ENCODE results near the gene CACNA1C. TPM values are rescaled to one million over a fixed set of nuclear protein-coding genes. Genes with fewer than 3 reads are reported as not detected.

The CACNA1C gene
- polyA plus RNA-seq, 1 of the 3 experiments (the other 2 are of a cell fraction): 1.5 TPM

DNA sequence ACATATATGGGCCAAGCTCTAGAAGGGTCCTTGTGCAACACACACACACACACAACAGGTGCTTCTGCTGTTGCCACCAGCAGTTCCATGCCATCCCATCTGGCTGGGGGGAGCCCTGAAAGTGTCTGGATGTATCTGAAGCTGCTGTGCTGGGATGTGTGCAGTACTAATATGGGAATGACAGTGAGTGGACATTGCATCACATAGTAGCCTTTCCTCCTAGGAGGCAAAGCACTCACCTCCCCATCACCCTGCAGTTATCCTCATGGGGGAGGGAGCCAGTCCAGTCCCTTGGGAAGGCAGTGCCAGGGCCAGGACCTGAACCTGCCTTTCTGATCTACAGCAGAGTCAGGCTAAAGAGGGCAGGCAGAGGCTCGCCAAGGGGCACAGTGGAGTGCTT is 208.9 kb downstream of the CACNA1C start:
- no peaks in the 10 kb centered on the region for H4K20me1 ChIP-seq (ENCODE audit: insufficient read depth)
- TF ChIP-seq ZBTB33 (IDR thresholded peaks at IDR 0.05; ENCODE audit: borderline replicate concordance, low read depth) (no peak), SIN3A (IDR thresholded peaks at IDR 0.05; ENCODE audit: borderline replicate concordance, low read depth, low read length) (no peak), MAX (IDR thresholded peaks at IDR 0.05; ENCODE audit: low read depth) (no peak), POLR2AphosphoS5 (IDR thresholded peaks at IDR 0.05; ENCODE audit: low read depth, low read length) (no peak), MEF2A (IDR thresholded peaks at IDR 0.05; ENCODE audit: borderline replicate concordance, low read depth) (no peak), SMC3 (IDR thresholded peaks at IDR 0.05; ENCODE audit: low read depth, low read length) (no peak), FOXJ3 (CRISPR knock-in tag; IDR thresholded peaks at IDR 0.05) (no peak), GATA2 (CRISPR knock-in tag; IDR thresholded peaks at IDR 0.05) (no peak), FOSL2 (IDR thresholded peaks at IDR 0.05; ENCODE audit: borderline replicate concordance, low read depth) (no peak), FOXM1 (IDR thresholded peaks at IDR 0.05; ENCODE audit: low read depth) (no peak), GABPA (IDR thresholded peaks at IDR 0.05; ENCODE audit: low read depth) (no peak), RAD21 (IDR thresholded peaks at IDR 0.05; ENCODE audit: low read length) (no peak), NFIC (IDR thresholded peaks at IDR 0.05; ENCODE audit: borderline replicate concordance) (no peak), YY1 (IDR thresholded peaks at IDR 0.05; ENCODE audit: low read depth) (no peak), TAF1 (IDR thresholded peaks at IDR 0.05; ENCODE audit: borderline replicate concordance, low read depth, low read length) (no peak), ELF1 (IDR thresholded peaks at IDR 0.05) (no peak)
- TF ChIP-seq, protein P1, sequence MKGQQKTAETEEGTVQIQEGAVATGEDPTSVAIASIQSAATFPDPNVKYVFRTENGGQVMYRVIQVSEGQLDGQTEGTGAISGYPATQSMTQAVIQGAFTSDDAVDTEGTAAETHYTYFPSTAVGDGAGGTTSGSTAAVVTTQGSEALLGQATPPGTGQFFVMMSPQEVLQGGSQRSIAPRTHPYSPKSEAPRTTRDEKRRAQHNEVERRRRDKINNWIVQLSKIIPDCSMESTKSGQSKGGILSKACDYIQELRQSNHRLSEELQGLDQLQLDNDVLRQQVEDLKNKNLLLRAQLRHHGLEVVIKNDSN (IDR thresholded peaks at IDR 0.05; ENCODE audit: borderline replicate concordance, low read depth): no peak
- TF ChIP-seq, protein P2, sequence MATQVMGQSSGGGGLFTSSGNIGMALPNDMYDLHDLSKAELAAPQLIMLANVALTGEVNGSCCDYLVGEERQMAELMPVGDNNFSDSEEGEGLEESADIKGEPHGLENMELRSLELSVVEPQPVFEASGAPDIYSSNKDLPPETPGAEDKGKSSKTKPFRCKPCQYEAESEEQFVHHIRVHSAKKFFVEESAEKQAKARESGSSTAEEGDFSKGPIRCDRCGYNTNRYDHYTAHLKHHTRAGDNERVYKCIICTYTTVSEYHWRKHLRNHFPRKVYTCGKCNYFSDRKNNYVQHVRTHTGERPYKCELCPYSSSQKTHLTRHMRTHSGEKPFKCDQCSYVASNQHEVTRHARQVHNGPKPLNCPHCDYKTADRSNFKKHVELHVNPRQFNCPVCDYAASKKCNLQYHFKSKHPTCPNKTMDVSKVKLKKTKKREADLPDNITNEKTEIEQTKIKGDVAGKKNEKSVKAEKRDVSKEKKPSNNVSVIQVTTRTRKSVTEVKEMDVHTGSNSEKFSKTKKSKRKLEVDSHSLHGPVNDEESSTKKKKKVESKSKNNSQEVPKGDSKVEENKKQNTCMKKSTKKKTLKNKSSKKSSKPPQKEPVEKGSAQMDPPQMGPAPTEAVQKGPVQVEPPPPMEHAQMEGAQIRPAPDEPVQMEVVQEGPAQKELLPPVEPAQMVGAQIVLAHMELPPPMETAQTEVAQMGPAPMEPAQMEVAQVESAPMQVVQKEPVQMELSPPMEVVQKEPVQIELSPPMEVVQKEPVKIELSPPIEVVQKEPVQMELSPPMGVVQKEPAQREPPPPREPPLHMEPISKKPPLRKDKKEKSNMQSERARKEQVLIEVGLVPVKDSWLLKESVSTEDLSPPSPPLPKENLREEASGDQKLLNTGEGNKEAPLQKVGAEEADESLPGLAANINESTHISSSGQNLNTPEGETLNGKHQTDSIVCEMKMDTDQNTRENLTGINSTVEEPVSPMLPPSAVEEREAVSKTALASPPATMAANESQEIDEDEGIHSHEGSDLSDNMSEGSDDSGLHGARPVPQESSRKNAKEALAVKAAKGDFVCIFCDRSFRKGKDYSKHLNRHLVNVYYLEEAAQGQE (IDR thresholded peaks at IDR 0.05; ENCODE audit: low read depth, low read length): no peak
- no peak for DNase-seq
- no peak overlapping the region for H2AFZ ChIP-seq (ENCODE audit: low read depth)
- H3K79me2 ChIP-seq (ENCODE audit: insufficient read depth): peaks cover 7% of the 10 kb centered on the region; the same call in 1 of the 2 replicates
- no peaks in the 10 kb centered on the region for H3K9me3 ChIP-seq
- peaks cover 34 to 42% of the 10 kb centered on the region in 2 experiments; a peak in 3 of 4 replicates for H3K4me1 ChIP-seq (ENCODE audit: control insufficient read depth in 1 of 2, insufficient read depth in 2 of 2, low read depth in 1 of 2, low read length in 1 of 2)
- WGBS (ENCODE audit: low lambda C conversion rate): no CpG with 5 or more reads among the region's 1 CpG
- ChIA-PET CTCF (interaction anchor here (1.0 to 1.1 kb wide), 2 partner anchors 23 to 655 kb away, joined by 3 read pairs; no protein-coding TSS in a partner anchor), POLR2A (no interaction called here)
- H3K36me3 ChIP-seq (replicated peaks in 1 of 2; ENCODE audit: control insufficient read depth in 1 of 2, insufficient read depth in 2 of 2, low read length in 1 of 2): no peaks in the 10 kb centered on the region
- no peak overlapping the region for H3K4me3 ChIP-seq (ENCODE audit: low read depth in 2 of 2, low read length in 1 of 2)
- H3K27ac ChIP-seq (ENCODE audit: low read depth in 2 of 2, low read length in 1 of 2): no peak overlapping the region
- H3K4me2 ChIP-seq: no peak overlapping the region; the same call in 1 of the 2 replicates
- no peak overlapping the region for H3K9ac ChIP-seq
- no peaks in the 10 kb centered on the region for H3K9me2 ChIP-seq
- peaks cover 15% of the 10 kb centered on the region for H3F3A ChIP-seq (replicated peaks; ENCODE audit: insufficient read depth)
- H3K27me3 ChIP-seq (ENCODE audit: insufficient read depth): no peaks in the 10 kb centered on the region
